ENCODE results near the gene NNAT.

- TF ChIP-seq CTCF (IDR thresholded peaks at IDR 0.05) = no peak
- TF ChIP-seq EZH2 (IDR thresholded peaks at IDR 0.05; ENCODE audit: borderline replicate concordance, insufficient read depth, low read depth, low read length, poor library complexity, severe bottlenecking) = no peak
These were observed 43.0 kb downstream of the NNAT start for GRCh38 chr20:37564016-37564387.

All from B cell (primary cell).